HepG2 (cell line): Measurements from ENCODE around the gene CLEC14A. TPM values are rescaled to one million over a fixed set of nuclear protein-coding genes. Genes with fewer than 3 reads are reported as not detected.

Source experiments
- ATAC-seq: fragments of 200-7000 bp; cut with Tn5 transposase; 3 replicates; pipeline ENCODE4 v1.9.1; 2020; ENCODE audit warnings: mild to moderate bottlenecking, moderate library complexity
- BruUV-seq: library from RNA; stranded (reverse); fragments of 400-500 nt; replicated peaks from 2 replicates; lab custom pipeline; 2021; lab: Mats Ljungman, UMichigan
- CTCF ChIA-PET: fragments of 300-600 bp; formaldehyde crosslinking; extraction: SDS; loops from one replicate; lab custom pipeline; 2021; ENCODE audit warnings: low total read pairs, inconsistent platforms, low intra/inter-chr PET ratio; lab: Yijun Ruan, JAX
- POLR2A ChIA-PET: fragments of 350-600 bp; sonication (Branson Sonifier 250); formaldehyde crosslinking; loops from one replicate; lab custom pipeline; 2020; ENCODE audit warnings: antibody characterized with exemption, inconsistent platforms; lab: Yijun Ruan, JAX
- DNase-seq: peaks from one replicate; pipeline ENCODE4 v3.0.0-alpha.2; 2015; ENCODE audit warnings: low spot score
- FAIRE-seq: peaks from 3 replicates; lab custom pipeline; 2011; peaks lifted over from hg19 to GRCh38; lab: Jason Lieb, UNC
- H2AFZ ChIP-seq: one replicate; pipeline ENCODE4 v1.6.1; 2011; ENCODE audit warnings: low read length, inconsistent platforms
- H3K27ac ChIP-seq: fragments of 300-600 bp; 3 replicates; pipeline ENCODE4 v1.8.0; 2011; ENCODE audit warnings: mixed run types, mild to moderate bottlenecking, mixed read lengths, low read length, inconsistent platforms; ENCODE audit not compliant: insufficient read depth; ENCODE audit errors: extremely low read length
- H3K27me3 ChIP-seq, 2 experiments: fragments of 200-600 bp in 1 of 2; 2 replicates in 1 of 2; 3 replicates in 1 of 2; pipeline versions ENCODE4 v1.6.0 to v1.8.0; 2011; ENCODE audit warnings: low read length in 2 of 2, mild to moderate bottlenecking in 2 of 2, moderate library complexity in 2 of 2, inconsistent platforms in 1 of 2; ENCODE audit not compliant: insufficient read depth in 2 of 2, control insufficient read depth in 1 of 2
- H3K36me3 ChIP-seq, 2 experiments: fragments of 200-600 bp in 1 of 2; replicated peaks in 1 of 2; 2 replicates in 1 of 2; 3 replicates in 1 of 2; pipeline versions ENCODE4 v1.5.1 to v1.8.0; 2011; ENCODE audit warnings: low read length in 2 of 2, inconsistent platforms in 1 of 2; ENCODE audit not compliant: insufficient read depth in 2 of 2, control insufficient read depth in 1 of 2
- H3K4me1 ChIP-seq: 2 replicates; pipeline ENCODE4 v1.5.1; 2012; ENCODE audit warnings: low read length, inconsistent platforms; ENCODE audit not compliant: insufficient read depth
- H3K4me2 ChIP-seq: 2 replicates; pipeline ENCODE4 v1.6.0; 2011; ENCODE audit warnings: low read depth, low read length, inconsistent platforms
- H3K4me3 ChIP-seq, 3 experiments: fragments of 200-600 bp in 1 of 3; sonication (generic), shearing (Covaris generic) in 1 of 3; replicated peaks in 1 of 3; 2 replicates each; pipeline ENCODE4 v1.5.1; 2011 to 2016; ENCODE audit warnings: low read length in 3 of 3, inconsistent platforms in 2 of 3, low read depth in 2 of 3, mild to moderate bottlenecking in 2 of 3, control low read depth in 1 of 3, mixed read lengths in 1 of 3; ENCODE audit not compliant: insufficient read depth in 1 of 3
- H3K79me2 ChIP-seq: one replicate; pipeline ENCODE4 v1.6.1; 2011; ENCODE audit warnings: low read length, inconsistent platforms; ENCODE audit not compliant: insufficient read depth
- H3K9ac ChIP-seq: 2 replicates; pipeline ENCODE4 v1.6.0; 2011; ENCODE audit warnings: mild to moderate bottlenecking, low read depth, low read length, inconsistent platforms; ENCODE audit not compliant: insufficient read depth
- H3K9me3 ChIP-seq: 2 replicates; pipeline ENCODE4 v1.5.1; 2012; ENCODE audit warnings: mild to moderate bottlenecking, low read length
- H4K20me1 ChIP-seq: 2 replicates; pipeline ENCODE4 v1.6.0; 2011; ENCODE audit warnings: inconsistent platforms, mild to moderate bottlenecking, low read length, moderate library complexity; ENCODE audit not compliant: insufficient read depth
- HBP1 ChIP-seq: IDR thresholded peaks from 2 replicates; pipeline ENCODE4 v1.6.1; 2016; ENCODE audit warnings: low read depth, control low read depth
- HNF1A ChIP-seq, 2 experiments: sonication (generic) in 1 of 2; formaldehyde crosslinking in 1 of 2; IDR thresholded peaks; 2 replicates each; pipeline versions ENCODE4 v1.4.0 to v1.6.1; 2016 to 2020; ENCODE audit warnings: borderline replicate concordance in 1 of 2, low read depth in 1 of 2, mild to moderate bottlenecking in 1 of 2, missing genetic modification reagents in 1 of 2
- PBX3 ChIP-seq: sonication (generic); formaldehyde crosslinking; IDR thresholded peaks from 2 replicates; pipeline ENCODE4 v1.8.1; 2023; ENCODE audit warnings: missing genetic modification reagents, inconsistent platforms, borderline replicate concordance
- SNAPC4 ChIP-seq: sonication (generic); formaldehyde crosslinking; IDR thresholded peaks from 2 replicates; pipeline ENCODE4 v1.4.0; 2020; ENCODE audit warnings: mild to moderate bottlenecking, missing genetic modification reagents
- XBP1 ChIP-seq: sonication (generic); formaldehyde crosslinking; IDR thresholded peaks from 2 replicates; pipeline ENCODE4 v1.5.0; 2020; ENCODE audit warnings: missing genetic modification reagents
- ZFP41 ChIP-seq: sonication (generic); formaldehyde crosslinking; IDR thresholded peaks from 2 replicates; pipeline ENCODE4 v1.4.0; 2020; ENCODE audit warnings: mild to moderate bottlenecking, missing genetic modification reagents, borderline replicate concordance
- ZFP90 ChIP-seq: sonication (generic); formaldehyde crosslinking; IDR thresholded peaks from 2 replicates; pipeline ENCODE4 v1.8.0; 2022; ENCODE audit warnings: missing genetic modification reagents, mild to moderate bottlenecking, inconsistent platforms, borderline replicate concordance
- ZNF224 ChIP-seq: sonication (generic); formaldehyde crosslinking; IDR thresholded peaks from 2 replicates; pipeline ENCODE4 v1.5.0; 2020; ENCODE audit warnings: mild to moderate bottlenecking, missing genetic modification reagents
- WGBS: methylation state at CpG from one replicate; pipeline ENCODE4 v1.1.6; 2017; ENCODE audit warnings: low lambda C conversion rate; 5-methylcytosine and 5-hydroxymethylcytosine counted together
- in situ Hi-C: cut with HindIII; loops from 2 replicates; pipeline ENCODE4 v1.10.0; 2017; ENCODE audit warnings: low pct_unique_long_range_greater_than_20kb; ENCODE audit not compliant: extremely low pct_ligation_motif_present
- intact Hi-C: fragments of 100-400 bp; cut with micrococcal nuclease; formaldehyde crosslinking; loops from one replicate; pipeline ENCODE4 v1.10.0; 2022; ENCODE audit not compliant: unreplicated experiment
- polyA plus RNA-seq, 8 experiments: library from polyadenylated mRNA; depleted of rRNA in 3 of 8; stranded (reverse) in 7 of 8; unstranded in 1 of 8; fragments of >200 nt; fragmentation: Illumina TruSeq in 4 of 8; extraction: Trizol in 4 of 8; gene quantifications; 2 replicates each; pipeline versions ENCODE4 v1.2.1 to v1.2.3, GENCODE V29; 2011 to 2016; ENCODE audit warnings: low read depth in 4 of 8, missing spikeins in 1 of 8, mixed read lengths in 1 of 8; ENCODE audit not compliant: insufficient read depth in 1 of 8
- total RNA-seq, 5 experiments: library from RNA; depleted of rRNA; stranded (reverse); fragments of >200 nt; fragmentation: Illumina TruSeq; extraction: Trizol; gene quantifications; 2 replicates each; pipeline ENCODE4 v1.2.3, GENCODE V29; 2016; ENCODE audit warnings: low read depth in 1 of 5

The CLEC14A gene
- total and polyA plus RNA-seq, 2 of the 13 experiments (the other 11 are each of a cell fraction or from before 2014, with no cell fraction given) = not detected

- 0% methylated on average over 1 of the region's 1 CpG for WGBS
- Histone ChIP-seq H3K27ac (no peak overlapping the region), H3K4me2 (no peak overlapping the region), H3K4me3 (no peak overlapping the region), H3K79me2 (no peaks in the 10 kb centered on the region), H2AFZ (no peak overlapping the region), H3K4me1 (no peaks in the 10 kb centered on the region), H3K36me3 (no peaks in the 10 kb centered on the region), H3K9me3 (no peaks in the 10 kb centered on the region), H4K20me1 (no peaks in the 10 kb centered on the region), H3K9ac (no peak overlapping the region), H3K27me3 (no peaks in the 10 kb centered on the region)
- intact Hi-C loops = no loop called here
- ATAC-seq (no peak), DNase-seq (no peak), FAIRE-seq (no peak)
- in situ Hi-C loops = no loop called here
- POLR2A ChIA-PET = no interaction called here
- no TSS peak for BruUV-seq
- CTCF ChIA-PET = no interaction called here
- TF ChIP-seq ZFP41 (CRISPR knock-in tag) (no peak), ZNF224 (CRISPR knock-in tag) (no peak), PBX3 (CRISPR knock-in tag) (no peak), XBP1 (CRISPR knock-in tag) (no peak), HBP1 (no peak), HNF1A (IDR thresholded peaks at IDR 0.05; ENCODE audit: low read depth) (no peak), HNF1A (CRISPR knock-in tag; IDR thresholded peaks at IDR 0.05; ENCODE audit: borderline replicate concordance) (no peak), SNAPC4 (no peak), ZFP90 (no peak)
These were observed 12.1 kb downstream of the CLEC14A start for GRCh38 chr14:38243696-38244240.
